Motor neuron (in vitro differentiated cells): ENCODE data around the gene PLEKHO2. TPM values are rescaled to one million over a fixed set of nuclear protein-coding genes. Genes with fewer than 3 reads are reported as not detected.

Source experiments
- total RNA-seq, 8 experiments: library from RNA; unstranded; fragments of 300-600 nt; gene quantifications; 2 replicates each; pipeline versions ENCODE4 v1.2.3 to v1.2.4, GENCODE V29; 2022

Gene PLEKHO2
- total RNA-seq, 8 experiments from 2014 or later = 2.3 to 57.2 (median 6.5) TPM

Other genes with a start within 250 kb of the PLEKHO2 start
- 1 to 10 TPM in 2 of 8 experiments, under 1 TPM in 6; 0.27 to 2.3 (median 0.89) TPM for gene RBPMS2, start 66.3 kb upstream of the PLEKHO2 start, total RNA-seq
- gene PIF1, start 16.3 kb upstream of the PLEKHO2 start, total RNA-seq = 10 to 100 TPM in 3 of 8 experiments, 1 to 10 TPM in 2, under 1 TPM in 3; 0.36 to 17.7 (median 4.5) TPM
- 1 to 10 TPM; 1.0 to 7.7 (median 3.4) TPM for gene ANKDD1A, start 70.0 kb downstream of the PLEKHO2 start, total RNA-seq
- 10 to 100 TPM; 50.6 to 75.7 (median 64.4) TPM for gene SPG21, start 148.0 kb downstream of the PLEKHO2 start, total RNA-seq
- 10 to 100 TPM in 4 of 8 experiments, 1 to 10 TPM in 4; 7.9 to 23.5 (median 10.4) TPM for gene MTFMT, start 187.7 kb downstream of the PLEKHO2 start, total RNA-seq
- 1 to 10 TPM in 3 of 8 experiments, under 1 TPM in 2, not detected in 3; 0.27 to 3.1 (median 1.3) TPM for gene SLC51B, start 203.5 kb downstream of the PLEKHO2 start, total RNA-seq
- gene RASL12, start 226.1 kb downstream of the PLEKHO2 start, total RNA-seq = under 1 TPM in 5 of 8 experiments, not detected in 3; 0.05 to 0.73 (median 0.15) TPM
- under 1 TPM in 5 of 8 experiments, not detected in 3; 0.10 to 0.28 (median 0.18) TPM for gene KBTBD13, start 234.8 kb downstream of the PLEKHO2 start, total RNA-seq